Activated CD8-positive, alpha-beta memory T cell treated with anti-CD3 and anti-CD28 coated beads for 48 hours (primary cell): ENCODE data around the gene CHST14.
"Not testable (repeated sequence)": the region's sequence is repeated elsewhere in the genome, so short reads cannot be mapped to it uniquely, and the experiment has no call there.

Source experiments
- DNase-seq, 3 experiments: peaks; one replicate each; pipeline ENCODE4 v3.0.0-alpha.2; 2020; ENCODE audit warnings: low read depth in 2 of 3, low spot score in 2 of 3

Gene CHST14

DNA sequence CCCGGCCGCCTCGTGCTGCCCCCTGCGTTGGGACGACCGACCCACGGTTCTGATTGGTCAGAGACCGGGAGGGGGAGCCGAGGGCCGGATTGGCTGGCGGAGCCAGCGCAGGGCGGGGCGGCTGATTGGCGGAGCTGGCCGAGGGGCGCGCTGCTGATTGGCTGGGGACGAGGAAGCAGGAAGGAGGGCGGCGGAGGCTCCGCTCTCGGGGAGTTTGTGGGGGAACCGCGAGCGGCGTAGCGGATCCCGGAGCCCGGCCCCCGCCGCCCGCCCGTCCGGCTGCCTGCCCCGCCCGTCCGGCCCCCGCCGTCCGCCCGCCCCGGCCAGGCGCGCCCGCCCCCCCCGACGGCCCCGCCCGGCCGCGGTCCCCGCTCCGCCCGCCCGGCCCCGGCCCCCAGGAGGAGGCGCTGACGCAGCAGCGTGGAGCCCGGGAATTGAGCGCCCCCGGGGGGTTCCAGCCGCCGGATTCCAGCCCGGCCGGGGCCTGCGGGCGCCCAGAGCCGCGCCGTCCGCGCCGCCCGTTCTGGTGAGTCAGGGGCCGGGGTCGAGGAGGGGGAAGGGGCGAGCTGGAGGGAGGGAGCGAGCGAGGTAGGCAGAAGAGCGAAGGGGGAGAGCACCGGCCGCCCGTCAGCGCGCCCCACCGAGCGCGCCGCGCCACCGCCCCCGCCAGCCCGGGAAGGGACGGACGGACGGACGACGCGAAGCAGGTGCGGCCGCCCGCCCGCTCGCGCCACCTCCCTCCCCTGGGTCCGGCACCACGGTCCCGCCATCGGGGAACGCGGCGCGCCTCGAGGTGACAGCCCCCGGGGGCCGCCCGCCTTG is 29.8 kb upstream of the CHST14 start, which contains the start of gene BAHD1:
BAHD1 (plus strand) TSS at position 211 of the 822 bp plus-strand sequence. CDS start 17,512 bp downstream, outside the sequence.
- peak; percentile 93 to 94 (median 94) for DNase-seq

- DNase-seq: no peak
Observed at GRCh38 chr15:40441565-40442531, 28.9 kb upstream of the CHST14 start.

DNA sequence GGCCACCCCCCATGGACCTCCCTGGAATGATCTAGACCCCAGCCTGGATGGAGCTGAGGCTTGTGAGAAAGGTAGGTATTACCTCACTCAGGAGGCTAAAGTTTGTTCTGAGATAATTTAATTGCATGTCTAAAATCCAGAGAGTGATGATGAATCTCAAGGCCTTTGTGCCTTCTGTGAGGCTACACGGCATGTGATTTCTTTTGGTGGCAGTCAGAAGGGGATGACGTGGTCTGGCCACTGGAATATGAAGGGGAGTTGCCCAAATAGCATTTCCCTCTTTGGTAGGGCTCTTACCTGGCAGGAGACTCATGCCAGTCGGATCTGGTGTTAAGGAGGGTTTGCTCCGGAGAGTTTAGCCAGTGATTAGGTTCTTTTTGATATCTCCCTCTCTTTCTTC is 27.5 kb upstream of the CHST14 start:
- DNase-seq: no peak

DNA sequence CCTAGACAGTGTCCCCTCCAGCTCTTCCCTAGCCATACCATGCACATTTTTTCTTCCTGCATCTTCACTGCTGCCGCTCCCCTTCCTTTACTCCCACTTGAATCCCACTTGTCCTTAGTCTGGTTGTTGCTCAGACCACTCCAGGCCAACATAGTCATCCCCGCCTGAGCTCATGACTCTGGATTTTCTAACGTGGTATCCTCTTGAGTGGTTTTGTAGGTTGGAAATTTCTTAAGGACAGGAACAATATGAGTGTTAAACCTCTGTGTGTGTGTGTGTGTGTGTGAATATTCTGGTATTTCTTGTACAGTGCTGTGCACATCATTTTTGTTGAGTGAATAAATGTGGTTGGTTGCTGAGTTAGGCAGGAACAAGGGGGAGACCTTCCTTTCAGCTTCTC is 26.9 kb upstream of the CHST14 start:
- no peak for DNase-seq

DNA sequence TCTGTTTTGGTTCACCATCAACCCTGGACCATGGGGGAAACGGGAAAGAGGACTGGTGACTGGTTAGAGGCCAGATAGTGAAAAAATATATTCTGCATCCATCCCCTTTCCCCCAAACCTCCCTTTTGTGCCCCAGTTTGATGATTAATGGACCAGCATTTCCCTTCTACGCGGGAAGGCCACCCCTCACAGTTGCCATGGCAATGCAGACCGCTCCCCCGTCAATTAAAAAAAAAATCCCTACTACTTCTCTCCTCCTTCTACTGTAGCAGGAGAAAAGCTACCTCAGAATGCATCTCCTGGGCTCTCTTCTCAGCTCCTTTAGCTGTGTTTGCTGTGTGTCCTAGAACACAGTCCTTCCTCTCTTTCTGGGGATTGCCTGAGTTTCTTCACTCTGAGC is 26.0 kb upstream of the CHST14 start:
- DNase-seq: no peak

GRCh38 chr15:40445421-40445922 is 25.3 kb upstream of the CHST14 start:
- DNase-seq: no peak

DNA sequence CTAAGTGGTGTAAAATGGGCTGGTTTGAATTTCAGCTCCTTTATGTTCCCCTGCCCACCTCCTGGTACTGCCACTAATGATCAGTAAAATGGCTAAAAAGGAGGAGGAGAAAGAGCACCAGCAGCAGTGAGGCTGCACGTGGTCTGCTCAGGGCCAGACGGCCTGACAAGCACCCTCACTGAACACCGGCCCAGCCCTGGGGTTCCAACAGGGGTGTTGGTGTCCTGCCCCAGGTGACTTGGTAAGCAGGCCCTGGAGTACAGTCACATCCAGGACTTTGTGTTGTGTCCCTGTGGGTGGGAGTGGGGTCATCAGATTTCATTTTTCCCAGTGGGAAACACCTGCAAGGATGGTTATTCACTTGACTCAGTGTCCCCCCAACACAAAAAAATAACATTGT is 24.6 kb upstream of the CHST14 start:
- DNase-seq: no peak

GRCh38 chr15:40448354-40448753 is 22.4 kb upstream of the CHST14 start:
- no peak for DNase-seq

- DNase-seq: no peak
Observed at GRCh38 chr15:40449275-40449674, 21.5 kb upstream of the CHST14 start.

GRCh38 chr15:40450047-40450446 is 20.7 kb upstream of the CHST14 start:
- DNase-seq: no peak

DNA sequence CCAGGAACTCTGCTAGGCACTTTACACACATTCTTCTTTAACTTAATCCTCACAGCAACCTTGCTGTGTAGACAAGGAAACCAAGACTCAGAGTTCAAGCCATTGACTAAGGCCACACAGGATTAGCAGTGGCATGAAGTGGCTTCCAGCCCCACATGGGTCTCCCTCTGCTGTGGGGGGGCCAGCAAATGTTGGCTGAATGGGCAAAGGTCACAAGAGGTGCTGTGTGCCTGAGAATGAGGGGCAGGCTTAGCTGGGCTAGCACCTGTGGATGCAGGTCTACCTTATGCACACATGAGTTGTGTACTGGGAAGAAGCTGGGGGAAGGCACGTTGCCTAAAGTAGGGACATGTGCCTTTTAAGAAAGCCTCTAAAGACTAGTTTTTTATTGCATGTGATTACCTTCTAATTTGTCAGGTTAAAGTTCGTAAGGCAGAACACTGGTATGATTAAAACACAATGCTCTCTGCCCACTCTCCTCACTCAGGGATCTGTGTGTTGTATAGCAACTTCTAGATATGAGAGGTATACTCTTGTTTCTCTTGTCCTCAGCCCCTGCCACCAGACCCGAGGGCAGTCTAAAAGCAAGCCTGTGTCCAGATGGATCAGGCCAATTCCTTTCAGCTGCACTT is 19.1 kb upstream of the CHST14 start:
- DNase-seq: no peak

DNA sequence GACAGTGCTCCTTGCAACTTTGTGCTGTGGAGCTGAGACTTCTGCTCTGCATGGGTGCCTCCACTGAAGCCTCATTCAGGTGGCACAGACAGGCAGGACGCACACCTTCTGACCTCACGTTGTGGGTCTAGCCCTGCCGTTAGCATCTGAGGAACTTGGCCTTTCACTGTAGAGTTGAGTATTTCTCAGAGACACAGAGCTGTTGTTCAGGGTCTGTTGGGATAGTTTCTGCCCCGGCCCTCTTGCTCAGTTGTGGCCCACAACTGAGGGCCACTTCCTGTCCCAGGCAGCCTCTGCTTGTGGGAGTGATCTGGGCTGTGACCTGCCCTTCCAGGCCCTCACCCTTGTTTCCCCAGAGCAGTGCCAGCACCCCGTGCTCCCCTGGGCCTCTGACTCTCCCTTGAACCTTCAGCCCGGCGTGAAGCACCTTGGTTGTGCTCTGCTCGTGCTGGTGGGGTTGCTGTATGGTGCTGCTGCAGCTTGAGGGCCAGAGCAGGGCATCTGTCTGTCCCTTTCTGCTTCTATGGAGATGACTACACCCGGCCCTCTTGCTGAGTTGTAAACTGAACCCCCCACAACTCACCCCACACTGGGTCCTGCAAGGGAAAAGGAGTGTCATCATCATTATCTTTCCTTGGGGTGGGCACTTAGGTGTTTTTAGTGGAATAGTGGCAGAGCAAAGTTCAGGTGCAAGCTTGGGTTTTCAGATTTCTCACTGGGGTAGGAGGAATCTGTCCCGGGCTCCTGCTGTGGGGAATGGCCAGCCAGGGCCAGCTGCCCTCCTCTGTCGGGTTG is 18.3 kb upstream of the CHST14 start:
- DNase-seq: no peak

GRCh38 chr15:40453941-40454340 is 16.8 kb upstream of the CHST14 start:
- not testable (repeated sequence) for DNase-seq

GRCh38 chr15:40454904-40455391 is 15.8 kb upstream of the CHST14 start:
- no peak for DNase-seq

GRCh38 chr15:40456299-40456712 is 14.5 kb upstream of the CHST14 start:
- no peak for DNase-seq

GRCh38 chr15:40456738-40457137 is 14.0 kb upstream of the CHST14 start:
- no peak for DNase-seq

DNA sequence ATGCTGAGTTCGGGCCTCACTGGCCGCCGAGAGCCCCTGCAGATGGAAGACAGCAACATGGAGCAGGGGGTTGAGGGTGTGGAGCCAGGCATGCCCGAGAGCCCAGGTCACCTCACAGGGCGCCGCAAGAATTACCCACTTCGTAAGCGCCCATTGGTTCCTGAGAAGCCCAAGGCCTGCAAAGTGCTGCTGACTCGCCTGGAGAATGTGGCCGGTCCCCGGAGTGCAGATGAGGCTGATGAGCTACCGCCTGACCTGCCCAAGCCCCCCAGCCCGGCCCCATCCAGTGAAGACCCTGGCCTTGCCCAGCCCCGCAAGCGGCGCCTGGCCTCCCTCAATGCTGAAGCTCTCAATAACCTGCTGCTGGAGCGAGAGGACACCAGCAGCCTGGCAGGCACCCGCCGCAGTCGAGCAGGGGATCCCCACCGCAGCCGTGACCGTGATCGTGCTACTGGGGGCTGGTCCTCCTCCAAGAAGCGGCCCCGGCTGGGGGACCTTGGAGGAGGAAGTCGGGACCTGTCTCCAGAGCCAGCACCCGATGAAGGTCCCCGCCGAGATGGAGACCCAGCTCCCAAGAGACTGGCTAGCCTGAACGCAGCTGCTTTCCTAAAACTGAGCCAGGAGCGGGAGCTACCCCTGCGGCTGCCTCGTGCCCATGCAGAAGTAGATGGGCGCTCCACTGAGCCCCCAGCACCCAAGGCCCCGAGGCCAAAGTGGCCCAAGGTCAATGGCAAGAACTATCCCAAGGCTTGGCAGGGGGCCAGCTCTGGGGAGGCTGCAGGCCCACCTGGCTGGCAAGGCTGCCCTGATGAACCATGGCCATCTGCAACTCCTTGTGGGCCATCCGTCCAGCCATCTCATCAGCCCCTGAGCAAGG is 12.1 kb upstream of the CHST14 start:
- DNase-seq: no peak

DNA sequence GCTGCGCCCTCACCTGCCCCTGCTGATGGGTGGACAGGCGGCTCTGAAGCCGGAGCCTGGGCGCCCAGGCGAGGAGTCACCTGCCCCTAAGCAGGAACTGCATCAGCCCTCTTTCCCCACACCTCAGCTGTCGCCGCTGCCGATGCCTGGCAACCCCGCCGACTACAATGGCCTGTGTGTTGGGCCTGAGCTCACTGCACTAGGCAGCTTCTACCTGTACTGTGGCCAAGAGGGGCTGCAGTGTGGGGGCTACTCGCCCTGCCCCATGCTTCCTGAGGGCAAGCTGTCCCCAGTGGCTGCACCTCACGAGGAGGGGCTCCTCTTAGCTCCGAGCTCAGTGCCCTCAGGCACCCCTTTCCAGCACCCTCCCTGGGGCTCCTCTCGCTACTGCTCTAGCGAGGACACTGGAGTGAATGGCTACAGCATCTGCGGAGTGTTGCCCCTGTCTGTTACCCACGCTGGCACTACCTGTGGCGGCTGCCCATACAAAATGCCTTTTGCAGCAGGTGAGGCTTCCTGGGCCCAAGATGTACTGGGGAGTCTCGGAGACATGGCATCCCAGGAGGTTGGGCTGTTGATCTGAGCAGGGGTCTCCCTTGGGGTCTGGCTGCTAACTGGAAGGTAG is 11.3 kb upstream of the CHST14 start:
- DNase-seq: no peak

DNA sequence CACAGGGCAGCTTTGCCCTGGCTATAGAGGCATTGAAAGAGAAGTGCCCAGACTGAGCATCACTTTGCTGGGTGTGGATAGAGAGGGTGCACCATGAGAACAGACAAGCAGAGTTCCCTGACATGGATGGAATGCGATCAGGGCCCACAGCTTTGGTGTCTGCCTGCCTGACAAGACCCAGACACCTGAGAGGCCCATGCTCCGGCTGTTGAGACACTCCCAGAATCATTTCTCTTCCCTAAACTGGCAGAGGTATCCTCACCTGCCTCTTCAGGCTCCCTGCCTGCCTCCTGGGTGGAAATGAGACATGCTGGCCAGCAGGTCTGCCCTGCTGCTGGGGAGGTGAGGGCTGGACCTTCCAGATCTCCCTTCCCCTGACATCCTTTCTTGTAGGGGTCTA is 10.4 kb upstream of the CHST14 start:
- no peak for DNase-seq
